Measurements from ENCODE around the gene HOXA7.
A peak's percentile ranks its signal among the peaks of the same experiment; 100 is the strongest.

HOXA7 gene

DNA sequence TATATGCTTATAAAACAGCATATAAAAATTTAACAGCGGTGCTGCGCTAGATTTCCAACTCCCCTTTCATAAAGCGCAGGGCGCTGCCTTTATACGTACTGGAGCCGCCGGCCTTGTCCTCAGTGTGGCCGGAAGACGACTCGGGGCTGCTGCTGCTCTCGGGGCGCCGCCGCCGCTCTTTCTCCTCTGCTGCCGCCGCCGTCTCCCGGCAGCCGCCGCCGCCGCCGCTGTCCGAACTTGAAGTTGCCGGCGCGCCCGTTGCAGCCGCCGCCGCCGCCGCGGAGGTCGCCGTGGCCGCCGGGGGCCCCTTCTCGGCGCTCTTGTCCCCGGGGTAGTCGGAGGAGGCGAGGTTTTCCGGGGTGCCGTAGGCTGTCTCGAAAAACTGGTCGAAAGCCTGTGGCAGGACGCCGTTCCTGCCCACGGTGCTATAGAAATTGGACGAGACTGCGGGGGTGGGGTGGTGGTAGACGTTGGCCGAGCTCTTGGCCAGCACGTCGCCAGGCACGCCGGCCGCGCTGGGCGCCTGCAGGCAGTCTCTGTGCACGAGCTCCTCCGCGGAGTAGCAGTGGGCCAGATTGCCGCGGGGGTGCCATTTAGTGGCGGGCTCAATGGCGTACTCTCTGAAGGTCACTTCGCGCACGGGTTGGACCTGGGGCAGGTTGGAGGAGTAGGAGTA, 28.0 kb upstream of the HOXA7 start:
- TF ChIP-seq, protein P1, sequence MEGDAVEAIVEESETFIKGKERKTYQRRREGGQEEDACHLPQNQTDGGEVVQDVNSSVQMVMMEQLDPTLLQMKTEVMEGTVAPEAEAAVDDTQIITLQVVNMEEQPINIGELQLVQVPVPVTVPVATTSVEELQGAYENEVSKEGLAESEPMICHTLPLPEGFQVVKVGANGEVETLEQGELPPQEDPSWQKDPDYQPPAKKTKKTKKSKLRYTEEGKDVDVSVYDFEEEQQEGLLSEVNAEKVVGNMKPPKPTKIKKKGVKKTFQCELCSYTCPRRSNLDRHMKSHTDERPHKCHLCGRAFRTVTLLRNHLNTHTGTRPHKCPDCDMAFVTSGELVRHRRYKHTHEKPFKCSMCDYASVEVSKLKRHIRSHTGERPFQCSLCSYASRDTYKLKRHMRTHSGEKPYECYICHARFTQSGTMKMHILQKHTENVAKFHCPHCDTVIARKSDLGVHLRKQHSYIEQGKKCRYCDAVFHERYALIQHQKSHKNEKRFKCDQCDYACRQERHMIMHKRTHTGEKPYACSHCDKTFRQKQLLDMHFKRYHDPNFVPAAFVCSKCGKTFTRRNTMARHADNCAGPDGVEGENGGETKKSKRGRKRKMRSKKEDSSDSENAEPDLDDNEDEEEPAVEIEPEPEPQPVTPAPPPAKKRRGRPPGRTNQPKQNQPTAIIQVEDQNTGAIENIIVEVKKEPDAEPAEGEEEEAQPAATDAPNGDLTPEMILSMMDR (conservative IDR thresholded peaks at IDR 0.05; ENCODE audit: low read depth, low read length), result no peak
- peak; percentile 13 for DNase-seq (ENCODE audit: low read depth)
- peak overlapping the region; percentile 14 for H3K4me3 ChIP-seq (ENCODE audit: low read depth, low read length)

DNA sequence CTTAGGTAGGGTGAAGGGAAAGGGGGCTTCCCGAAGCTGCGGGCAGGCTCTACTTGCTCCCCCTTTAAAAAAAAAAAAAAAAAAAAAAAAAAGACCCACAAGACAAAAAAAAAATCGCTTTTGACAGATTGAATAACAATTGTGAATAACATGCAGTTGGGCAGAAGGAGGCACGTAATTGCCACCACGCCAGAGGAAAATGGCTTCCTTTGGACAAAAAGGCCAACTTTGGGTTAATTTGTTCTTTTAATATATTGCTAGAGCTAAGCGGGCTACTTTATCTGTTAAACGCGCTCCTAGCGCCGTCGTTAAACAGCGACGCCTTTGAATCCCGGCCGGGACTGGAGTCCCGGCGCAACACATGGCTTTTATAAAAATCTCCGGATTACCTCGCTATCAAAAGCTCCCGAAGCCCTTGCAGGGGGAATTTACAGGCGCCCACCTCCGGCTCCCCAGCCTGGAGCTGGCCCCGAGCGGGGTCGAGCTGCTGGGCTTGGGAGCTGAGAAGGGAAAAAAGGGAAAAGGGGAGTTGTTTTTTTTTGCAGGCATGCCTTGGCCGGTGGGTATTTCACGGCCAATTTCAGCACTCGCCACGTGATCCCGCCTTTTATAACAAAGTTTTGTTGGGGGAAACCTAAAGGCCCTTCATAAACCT, 27.3 kb upstream of the HOXA7 start:
- TF ChIP-seq, protein P1 (conservative IDR thresholded peaks at IDR 0.05; ENCODE audit: low read depth, low read length), result no peak
- peak overlapping the region; percentile 14 for H3K4me3 ChIP-seq (ENCODE audit: low read depth, low read length)
- DNase-seq (ENCODE audit: low read depth), result no peak

DNA sequence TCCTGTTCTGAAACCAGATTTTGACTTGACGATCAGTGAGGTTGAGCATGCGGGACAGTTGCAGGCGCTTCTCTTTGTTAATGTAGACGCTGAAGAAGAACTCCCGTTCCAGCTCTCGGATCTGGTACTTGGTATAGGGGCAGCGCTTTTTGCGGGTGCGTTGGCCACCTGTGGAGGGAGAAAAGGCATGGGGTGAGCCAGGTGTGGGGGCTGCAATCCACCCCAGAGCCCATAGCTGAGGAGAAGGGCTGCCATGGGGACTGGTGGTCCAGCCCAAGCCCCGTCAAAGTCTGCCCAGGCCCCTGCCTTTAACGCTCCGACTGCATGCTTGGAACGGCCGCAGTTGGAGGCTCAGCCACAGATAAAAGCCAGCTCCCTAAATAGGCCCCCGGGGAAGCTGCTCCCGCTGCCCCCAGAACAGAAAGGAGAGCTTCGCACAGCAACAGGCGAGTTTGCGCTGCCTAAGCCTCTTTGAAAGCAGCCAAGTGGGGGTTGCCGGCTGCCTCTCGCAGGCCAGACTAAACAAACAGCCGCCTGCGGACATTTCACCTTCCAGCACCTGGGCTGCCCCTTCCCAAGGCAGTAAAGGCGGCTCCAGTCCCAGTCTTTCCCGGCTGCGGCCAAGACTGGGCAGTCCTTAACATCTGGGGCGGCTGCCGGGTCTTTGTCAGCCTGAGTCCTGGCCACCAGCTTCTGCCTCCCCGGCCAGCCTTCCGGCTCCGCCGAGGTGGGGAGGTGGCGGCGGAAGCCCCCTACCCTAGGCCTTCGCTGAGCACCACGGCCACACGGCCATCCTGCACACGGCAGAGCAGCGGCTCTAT, 26.6 kb upstream of the HOXA7 start:
- H3K4me3 ChIP-seq (ENCODE audit: low read depth, low read length), result no peak overlapping the region
- TF ChIP-seq, protein P1 (conservative IDR thresholded peaks at IDR 0.05; ENCODE audit: low read depth, low read length), result no peak
- no peak for DNase-seq (ENCODE audit: low read depth)

DNA sequence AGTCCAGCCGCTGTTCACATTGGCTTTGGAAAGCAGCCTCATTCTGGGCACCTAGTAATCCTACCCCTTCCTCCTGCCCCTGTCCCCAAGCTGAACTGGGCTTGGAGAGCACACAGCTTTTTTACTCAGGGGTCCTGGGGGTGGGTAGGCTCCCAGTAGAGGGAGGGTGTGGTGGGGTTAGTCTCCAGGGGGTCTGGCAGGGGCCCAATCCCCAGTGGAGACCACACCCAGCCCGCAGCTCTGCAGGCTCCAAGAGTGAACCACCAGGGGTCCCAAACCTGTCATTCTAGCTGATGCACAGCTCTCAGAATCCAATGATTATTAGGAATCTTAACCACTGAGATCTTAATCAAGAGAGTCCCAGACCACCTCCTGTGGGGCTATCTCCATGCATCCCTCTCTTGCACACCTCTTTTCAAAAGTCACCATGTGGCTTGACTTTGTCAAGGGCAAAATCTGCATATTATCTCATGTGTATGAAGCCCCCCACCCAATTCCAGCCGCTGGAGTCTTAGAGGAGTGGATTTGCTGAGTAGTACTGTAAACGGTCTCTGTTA, 25.9 kb upstream of the HOXA7 start:
- H3K4me3 ChIP-seq (ENCODE audit: low read depth, low read length), result no peak overlapping the region
- no peak for DNase-seq (ENCODE audit: low read depth)

DNA sequence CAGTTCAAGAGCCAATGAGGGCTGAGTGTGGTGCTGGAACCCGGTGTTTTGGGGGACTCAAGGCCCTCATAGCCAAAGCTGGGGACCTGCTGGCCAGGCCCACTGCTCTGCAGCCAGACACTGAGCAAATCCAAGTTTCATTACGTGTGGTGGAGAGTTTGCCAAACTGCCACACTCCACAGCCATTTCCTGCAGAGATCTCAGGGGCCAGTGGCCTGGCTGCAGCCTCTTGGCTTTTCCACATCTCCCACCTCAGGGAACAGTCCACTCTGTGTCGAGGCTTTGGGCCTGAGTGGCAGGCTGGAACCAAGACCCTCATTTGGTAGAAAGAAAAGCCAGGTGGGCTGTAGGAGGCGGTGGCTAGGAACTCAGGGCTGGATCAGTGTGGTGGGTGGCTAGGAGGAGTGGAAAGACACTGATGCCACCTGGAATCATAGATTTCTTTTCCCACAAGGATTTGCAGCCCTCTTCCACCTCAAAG, 25.4 kb upstream of the HOXA7 start:
- no peak overlapping the region for H3K4me3 ChIP-seq (ENCODE audit: low read depth, low read length)
- TF ChIP-seq, protein P1 (conservative IDR thresholded peaks at IDR 0.05; ENCODE audit: low read depth, low read length), result no peak
- DNase-seq (ENCODE audit: low read depth), result no peak

More for the DNA sequence above, 25.9 kb upstream of the HOXA7 start:
- TF ChIP-seq, protein P1 (conservative IDR thresholded peaks at IDR 0.05; ENCODE audit: low read depth, low read length), result no peak

DNA sequence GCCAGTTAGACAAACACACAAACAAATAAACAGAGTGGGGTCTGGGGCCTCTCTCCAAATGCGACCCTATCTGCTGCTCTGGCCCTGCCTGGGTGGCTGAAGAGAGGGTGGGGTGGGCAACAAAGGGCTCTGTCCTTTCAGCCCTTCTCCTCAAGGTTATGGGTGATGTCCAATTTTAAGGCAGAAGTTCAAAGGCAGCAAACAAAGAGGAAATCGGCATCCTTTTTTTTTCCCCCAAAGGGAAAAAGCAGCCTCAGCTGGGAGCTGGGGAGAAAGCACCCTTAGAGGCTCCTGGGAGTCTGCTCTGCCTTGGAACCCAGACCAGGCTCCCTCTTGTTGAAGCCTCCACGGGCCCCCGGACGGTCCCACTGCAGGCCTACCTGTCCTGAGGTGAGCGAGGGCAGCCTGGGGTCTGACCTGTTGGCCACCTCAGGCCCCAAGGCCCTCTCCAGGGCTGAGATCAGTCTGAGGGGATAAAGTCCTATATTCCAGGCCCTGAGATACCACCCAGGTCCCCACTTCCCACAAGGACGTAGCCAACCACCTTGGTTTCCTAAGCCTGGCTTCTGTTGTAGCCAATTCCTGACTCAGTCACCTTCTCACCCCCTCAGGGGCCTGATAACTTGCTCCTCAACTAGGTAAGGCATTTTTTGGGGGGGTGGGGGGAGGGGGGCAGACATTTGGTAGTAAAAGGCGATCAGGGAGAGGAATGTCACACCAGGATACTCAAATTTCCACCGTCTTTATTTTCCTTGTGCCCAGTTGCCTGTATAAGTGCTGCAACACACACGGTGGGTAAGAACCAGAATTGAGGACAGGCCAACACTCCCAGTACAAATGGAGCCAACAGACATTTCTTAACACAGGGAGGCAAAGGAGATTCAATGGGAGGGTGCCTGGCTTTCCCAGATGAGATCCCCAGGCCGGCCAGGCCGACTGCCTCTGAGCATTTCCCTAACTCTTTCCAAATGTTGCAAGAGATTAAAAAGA, 24.3 kb upstream of the HOXA7 start:
- TF ChIP-seq, protein P1 (conservative IDR thresholded peaks at IDR 0.05; ENCODE audit: low read depth, low read length), result no peak
- H3K4me3 ChIP-seq (ENCODE audit: low read depth, low read length), result no peak overlapping the region
- no peak for DNase-seq (ENCODE audit: low read depth)

All from choroid plexus epithelial cell (primary cell).